ELR (cell line): ENCODE data around the gene GAREM2.

Source experiments
- DNase-seq: peaks from one replicate; pipeline ENCODE4 v3.0.0-alpha.2; 2015; ENCODE audit warnings: low read depth

The GAREM2 gene

DNA sequence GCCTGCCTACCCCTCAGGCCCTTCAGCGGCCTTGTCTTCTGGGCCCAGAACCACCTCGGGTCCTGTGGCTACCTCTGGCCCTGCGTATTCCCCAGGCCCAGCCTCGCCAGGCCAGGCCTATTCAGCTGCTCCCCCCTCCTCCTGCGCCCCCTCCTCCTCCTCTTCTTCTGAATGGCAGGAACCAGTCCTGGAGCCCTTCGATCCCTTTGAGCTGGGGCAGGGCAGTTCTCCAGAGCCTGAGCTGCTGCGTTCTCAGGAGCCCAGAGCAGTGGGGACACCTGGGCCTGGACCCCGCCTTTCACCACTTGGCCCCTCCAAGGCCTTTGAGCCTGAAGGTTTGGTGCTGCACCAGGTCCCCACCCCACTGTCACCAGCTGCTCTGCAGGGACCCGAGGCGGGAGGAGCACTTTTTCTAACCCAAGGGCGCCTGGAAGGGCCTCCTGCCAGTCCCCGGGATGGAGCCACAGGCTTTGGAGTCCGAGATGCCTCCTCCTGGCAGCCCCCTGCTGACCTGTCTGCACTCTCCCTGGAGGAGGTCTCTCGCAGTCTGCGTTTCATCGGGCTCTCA, 14.7 kb downstream of the GAREM2 start:
- DNase-seq, result no peak

DNA sequence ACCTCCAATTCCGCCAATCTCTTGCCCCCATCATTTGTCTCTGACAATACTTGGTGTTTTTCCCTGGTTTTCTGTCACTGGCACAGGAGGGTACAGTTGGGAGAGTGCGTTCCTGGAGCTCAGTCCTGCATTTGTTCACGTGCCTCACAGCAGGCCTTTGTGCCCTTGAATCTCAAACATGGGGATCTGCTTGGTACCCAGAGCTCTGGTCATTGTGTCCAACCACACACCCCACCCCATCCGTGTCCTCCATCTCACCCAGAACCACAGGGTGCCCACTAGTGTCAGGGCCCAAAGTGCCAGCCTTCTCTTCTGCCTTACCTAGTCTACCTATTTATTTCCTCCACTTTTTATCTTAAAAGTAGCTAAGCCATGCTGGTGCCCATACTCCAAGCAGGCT, 16.2 kb downstream of the GAREM2 start:
- no peak for DNase-seq

DNA sequence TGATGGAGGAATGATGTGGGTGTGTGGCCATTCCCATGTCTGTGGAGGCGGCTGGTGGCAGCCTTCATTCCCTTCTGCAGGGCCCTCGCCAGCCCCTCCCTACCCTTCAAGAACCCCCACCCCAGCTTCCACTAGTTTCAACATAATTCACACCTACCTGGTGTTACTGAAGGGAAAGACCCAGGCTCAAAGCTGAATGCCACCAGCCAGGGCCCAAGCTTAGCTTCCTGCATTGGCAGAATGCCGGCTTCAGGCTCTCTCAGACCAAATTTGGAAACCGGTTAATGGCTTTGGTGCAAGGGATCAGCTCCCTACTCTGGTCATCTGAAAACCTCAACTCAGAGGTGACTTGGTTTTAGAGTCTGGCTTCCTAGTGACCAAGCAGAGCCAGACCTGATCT, 16.9 kb downstream of the GAREM2 start:
- no peak for DNase-seq

DNA sequence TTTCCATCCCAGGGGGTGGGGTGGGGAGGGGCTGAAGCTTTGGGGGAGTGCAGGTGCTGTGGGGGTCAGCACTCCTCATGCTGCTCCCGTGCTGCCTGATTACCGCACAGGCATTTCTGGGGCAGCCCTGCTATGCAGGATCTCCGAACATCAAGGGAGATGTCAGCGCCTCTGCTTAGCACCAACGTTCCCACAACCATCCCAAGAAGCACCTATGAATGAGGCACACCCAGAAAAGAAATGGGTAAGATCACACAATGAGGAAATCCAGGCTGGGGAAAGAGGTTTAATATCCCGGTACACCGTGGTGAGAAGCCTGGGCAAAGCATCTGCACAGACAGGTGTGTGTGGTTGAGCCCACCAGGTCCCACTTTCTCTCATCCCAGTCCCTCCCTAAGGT, 17.5 kb downstream of the GAREM2 start:
- no peak for DNase-seq

DNA sequence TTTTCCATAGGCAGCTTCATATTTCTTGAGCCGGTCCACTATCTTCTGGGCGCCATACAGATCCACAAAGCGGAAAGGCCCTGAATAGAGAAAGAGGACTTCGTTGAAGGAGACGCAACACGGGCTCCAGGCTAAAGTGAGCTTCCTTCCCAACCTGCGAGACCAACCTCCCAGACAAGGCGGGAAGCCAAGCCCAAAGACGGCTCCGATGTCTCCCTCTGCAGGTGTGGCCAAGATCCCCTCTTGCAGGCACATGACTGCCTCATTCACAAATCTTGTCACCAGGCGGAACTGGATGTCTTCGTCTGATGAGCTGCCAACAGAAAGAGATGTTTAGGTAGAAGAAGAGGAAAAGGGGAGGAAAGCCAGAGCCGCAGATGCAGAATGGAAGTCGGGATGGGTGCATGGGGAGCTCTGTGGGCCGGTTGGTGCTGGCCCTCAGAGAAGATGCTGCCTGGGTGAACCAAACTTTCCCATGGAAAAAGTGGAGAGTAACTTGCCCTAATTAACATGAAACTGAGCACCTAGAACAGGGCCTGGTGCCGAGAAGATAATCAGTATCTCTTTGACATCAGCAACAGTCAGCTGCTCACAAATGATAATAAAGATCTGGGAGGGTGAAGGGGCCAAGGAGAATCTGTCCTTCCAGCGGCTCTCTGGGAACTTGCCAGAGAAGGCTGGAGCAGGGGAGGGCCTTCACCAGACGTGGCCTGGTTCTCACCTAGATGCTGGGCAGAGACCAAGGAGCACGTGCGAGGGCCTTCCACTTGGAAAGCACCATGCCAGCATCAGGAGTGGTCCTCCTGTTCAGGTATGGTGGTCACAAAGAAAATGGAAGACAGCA, 18.6 kb downstream of the GAREM2 start:
- DNase-seq, result no peak

DNA sequence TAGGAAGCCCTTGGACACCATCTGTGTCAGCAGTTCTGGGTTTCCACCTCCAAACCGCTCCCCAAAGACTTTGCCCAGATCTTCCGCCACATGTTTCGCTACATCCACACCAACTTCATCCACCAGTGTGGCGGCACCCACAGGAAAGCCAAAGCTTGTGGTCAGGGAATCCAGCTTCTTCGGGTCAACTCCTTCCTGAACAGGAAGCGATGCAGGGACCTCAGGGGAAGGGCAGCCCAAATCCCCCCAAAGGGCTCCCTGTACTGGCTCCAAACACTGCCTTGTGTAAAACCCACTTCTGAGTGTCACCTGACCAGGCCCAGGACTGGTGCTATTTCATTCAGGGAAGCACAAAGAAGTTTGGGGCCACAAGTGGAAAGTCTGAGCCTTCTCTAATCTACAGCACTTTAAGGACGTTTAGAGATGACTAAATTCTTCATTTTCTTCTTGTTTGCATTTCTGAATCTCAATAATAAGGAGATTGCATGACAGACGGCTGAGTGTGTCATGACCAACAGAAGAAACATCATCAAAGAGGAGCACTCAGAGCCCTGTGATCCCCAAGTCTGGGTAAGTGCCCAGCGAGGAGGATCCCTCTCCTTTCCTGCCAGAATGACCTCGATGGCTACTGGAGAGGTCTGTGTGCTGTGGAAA, 20.8 kb downstream of the GAREM2 start:
- no peak for DNase-seq

DNA sequence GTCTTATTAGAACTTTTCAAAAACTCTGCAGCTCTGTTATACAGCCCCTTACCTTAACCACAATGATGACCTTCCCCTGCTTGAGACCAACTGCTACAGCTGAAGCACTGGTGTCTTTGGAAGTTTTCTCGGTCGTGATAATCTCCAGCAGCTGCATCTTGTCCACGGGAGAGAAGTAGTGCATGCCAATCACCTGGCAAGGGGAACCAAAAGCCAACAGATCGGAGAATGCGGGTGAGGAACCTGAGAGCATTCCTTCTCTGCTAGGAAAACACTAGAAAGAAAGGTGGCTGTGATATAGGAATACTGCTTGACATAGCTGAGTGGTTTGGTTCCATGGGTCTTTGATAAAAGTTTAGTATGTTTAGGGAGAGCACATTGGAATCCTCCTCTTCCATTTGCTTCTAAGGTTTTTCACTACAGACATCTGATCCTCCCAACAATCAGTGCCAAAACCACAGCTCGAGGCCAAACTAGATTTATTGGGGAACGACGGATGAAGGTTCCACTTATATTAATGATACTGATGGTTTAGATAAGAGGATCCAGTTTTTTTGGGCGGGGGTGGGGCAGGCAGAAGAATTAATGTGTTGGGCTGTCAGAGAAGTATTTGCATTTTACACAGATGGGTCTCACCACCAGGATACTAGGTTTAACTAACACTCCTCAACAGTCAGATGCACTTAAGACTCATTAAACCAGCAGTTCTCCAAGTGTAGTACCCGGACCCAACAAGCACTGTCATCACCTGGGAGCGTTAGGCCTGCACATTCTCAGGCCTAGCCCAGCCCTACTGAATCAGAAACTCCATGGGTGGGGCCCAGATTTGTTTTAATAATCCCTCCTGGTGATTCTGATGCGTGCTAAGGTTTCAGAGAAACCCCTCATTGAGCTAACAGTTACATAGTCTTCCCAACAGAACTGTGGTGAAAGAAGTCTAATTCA, 22.4 kb downstream of the GAREM2 start:
- no peak for DNase-seq

DNA sequence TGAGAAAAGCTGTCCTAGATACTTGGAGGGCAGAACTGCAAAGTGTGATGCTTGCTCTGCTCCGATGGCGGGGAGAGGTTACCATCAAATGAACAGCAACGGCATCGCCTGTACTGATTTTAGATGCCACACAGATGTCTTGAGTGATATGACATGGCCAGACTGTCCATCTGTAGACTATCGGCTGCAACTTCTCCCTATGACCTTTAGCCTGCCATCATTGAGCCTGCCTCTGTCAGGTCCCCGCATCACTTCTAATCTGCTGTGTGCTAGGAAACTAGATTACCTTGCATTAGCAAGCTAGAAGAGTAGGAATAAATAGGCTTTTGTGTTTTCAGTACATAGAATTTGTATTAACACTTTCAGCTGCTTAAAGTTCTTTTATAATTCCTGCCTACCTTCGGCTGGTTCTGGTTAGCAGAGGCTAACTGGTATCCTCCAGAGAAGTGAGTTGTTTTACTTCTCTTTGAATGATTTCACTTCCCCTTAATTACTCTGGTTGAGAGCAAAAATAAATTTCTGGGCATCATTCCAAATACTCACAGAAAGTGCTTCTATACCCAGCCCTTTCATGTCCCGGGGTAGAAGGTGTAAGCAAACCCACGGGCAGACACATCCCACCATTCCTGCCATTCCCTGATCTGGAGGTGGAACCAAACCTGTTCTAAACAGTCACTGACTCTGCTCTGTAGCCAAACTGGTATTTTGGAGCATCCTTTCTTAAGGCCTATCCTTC, 24.0 kb downstream of the GAREM2 start:
- no peak for DNase-seq

DNA sequence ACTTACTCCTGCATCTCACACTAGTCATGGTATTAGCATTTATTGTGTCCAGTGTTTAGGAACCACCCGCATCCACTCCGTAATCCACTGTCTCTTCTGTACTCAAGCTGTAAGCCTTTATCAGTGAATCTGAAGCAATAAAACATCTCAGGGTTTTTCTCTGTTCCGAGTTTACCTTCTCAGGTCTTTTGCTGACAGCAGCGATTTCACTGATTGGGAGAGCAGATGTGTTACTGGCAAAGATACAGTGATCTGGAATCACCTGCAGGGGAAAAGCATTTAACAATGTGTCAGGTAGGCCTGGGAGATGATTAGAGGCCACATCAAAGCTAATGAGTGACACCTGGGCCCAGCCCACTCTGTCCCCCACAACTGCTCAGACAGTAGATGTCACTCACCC, 24.6 kb downstream of the GAREM2 start:
- no peak for DNase-seq

DNA sequence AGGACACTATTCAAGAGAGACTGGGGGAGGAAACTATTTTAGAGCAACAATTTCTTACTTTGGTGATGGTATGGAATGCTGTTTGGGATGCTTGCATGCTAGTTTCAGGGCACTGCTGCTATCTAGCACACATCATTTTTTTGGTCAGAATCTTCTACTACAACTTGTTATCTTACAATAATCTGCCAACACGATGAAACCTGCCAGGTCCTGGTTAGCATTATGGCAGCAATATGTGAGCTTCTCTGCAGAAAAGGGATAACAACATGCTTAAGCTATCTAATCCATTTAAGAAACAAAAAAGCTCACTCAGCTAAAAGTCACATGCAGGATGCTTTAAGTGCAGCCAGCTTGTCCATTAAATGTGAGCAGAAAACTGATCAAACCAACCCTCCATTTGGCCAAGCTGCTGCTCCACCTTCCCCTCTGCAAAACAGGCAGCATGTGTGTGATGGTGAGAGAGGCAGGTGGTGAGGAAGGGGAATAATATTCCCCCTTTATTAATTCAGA, 30.1 kb downstream of the GAREM2 start:
- DNase-seq, result no peak

DNA sequence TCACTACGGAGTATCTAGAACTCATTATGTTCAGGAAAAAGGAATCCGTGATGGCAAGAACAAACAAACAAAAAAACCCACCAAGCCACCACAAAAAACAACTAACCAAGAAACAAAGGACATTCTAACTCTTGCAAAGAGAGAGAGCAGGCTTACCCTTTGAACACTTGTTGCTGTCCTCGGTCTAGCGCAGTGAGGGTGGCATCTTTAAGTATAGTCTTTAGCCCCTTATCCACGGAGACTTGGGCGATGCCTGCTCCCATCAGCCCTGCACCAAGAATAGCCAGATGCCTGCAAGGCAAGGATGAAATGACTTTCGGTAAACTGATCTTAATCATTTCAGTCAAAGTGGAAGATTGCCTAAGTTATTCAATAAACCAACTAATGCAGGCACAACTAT, 31.0 kb downstream of the GAREM2 start:
- DNase-seq, result no peak

DNA sequence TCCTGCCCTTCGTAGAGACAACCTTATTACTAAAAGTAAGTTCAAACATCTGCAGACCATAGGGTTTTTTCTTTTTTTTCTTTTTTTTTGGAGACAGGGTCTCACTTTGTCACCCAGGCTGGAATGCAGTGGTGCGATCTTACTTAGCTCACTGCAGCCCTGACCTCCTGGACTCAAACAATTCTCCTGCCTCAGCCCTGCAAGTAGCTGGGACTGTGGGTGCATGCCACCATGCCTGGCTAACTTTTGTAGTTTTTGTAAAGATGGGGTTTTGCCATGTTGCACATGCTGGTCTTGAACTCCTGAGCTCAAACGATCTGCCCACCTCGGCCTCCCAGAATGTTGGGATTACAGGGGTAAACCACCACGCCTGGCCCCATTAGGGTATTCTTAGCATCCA, 39.1 kb downstream of the GAREM2 start:
- no peak for DNase-seq

DNA sequence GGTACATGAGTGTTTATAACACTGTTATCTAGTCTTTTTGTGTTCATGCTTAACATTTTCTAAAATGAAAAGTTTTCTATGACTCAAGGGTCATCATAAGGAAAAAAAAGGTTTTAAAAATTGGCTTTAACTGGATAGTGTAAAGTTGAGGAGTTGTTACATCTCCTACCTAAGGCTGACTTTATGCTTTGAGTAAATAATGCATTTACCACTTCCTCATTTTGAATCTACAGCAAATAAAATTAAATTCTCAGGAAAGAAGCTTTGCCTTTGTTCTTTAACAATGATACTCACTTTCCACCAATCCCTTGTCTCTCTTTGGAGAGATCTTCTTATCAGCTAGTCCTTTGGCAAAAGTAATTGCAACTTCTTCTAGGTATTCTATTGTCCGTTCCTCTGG, 41.9 kb downstream of the GAREM2 start:
- no peak for DNase-seq

DNA sequence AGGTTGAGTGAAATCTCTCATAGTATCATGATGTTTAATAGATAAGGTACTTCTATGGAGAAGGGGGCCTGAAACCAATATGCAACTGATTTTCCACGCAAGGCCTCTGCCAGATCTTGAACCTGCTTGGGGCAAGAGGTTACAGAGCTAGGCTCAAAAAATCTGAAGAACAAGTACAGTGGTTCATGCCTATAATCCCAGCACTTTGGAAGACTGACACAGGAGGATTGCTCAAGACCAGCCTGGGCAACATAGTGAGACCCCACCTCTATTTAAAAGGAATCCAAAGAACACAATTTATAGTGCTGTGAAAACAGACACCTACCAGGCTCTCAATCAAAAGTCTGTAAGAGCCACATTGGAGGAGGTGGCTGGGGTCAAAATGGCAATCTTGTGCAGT, 42.9 kb downstream of the GAREM2 start:
- no peak for DNase-seq

DNA sequence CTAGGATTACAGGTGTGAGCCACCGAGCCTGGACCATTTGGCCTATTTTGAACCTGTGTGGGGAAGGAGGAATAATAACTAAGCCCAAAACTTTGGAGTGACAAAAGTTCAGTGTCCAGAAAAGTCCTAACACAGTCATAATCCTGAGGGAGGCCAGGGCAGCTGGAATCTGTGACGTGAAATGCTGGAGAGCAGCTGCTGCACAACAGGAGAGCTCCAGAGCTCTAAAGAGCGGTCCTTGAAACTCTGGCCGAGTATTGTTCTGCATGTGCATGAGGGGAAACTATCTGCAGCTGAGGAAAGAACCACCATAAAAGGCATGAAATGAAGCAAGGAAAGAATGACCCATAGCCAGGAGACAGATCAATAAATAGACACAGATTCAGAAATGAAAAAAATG, 43.7 kb downstream of the GAREM2 start:
- DNase-seq, result no peak

DNA sequence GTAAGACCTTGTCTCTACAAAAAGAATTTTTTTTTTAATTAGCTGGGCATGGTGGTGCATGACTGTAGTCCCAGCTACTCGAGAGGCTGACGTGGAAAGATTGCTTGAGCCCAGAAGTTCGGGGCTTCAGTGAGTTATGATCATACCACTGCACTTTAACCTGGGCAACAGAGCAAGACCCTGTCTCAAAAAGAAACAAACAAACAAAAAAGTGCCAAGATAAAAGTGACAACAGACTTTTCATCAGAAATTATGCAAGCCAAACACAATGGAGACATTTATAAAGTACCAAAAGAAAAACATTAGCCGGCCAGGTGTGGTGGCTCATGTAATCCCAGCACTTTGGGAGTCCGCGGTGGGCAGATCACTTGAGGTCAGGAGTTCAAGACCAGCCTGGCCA, 44.8 kb downstream of the GAREM2 start:
- no peak for DNase-seq

DNA sequence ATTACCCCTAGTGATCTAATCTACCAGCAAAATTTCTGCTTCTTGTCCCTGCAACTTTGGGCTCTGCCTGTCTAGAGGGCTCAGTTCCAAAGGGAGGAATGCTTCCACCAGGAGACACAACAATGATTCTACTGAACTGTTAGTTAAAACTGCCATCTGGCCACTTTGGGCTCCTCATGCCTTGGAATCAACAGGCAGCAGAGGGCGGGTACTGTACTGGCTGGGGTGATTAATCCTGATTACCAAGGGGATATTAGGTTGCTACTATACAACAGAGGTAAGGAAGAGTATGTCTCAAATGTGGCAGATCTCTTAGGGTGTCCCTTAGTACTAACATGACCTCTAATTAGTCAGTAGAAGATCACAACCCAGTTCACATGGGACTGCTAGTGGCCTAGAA, 50.1 kb downstream of the GAREM2 start:
- DNase-seq, result no peak

DNA sequence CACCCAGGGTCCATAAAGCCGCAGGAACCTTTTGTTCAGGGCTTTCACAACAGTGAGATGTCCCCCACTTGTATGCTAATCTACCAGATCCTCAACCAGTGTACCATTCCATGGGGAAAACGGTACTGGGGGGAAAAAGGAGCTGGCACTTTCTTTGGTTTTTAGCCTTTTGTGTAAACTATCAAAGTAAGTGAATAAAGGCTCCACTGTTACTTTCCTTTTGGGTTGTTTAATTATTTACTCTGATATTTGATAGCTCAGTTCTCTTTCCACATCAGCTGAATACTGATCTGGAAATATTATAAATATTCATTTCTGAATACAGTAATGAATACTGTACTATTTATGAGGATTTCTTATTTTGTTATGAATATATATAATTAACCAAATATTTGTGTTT, 51.2 kb downstream of the GAREM2 start:
- DNase-seq, result no peak

DNA sequence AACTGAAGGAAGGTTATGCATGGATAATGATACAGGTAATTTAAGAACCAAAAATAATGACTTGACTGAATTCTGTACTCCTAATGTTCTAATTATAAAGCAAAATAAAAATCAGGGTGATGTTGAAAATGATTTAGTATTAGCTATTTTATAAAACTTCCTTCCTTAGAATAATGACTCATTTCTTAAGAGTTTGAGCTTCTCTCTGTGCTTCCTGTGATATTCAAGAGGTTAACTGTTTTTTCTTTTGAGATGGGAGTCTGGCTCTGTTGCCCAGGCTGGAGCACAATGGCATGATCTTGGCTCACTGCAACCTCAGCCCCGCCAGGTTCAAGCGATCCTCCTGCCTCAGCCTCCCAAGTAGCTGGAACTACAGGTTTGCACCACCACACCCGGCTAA, 56.7 kb downstream of the GAREM2 start:
- DNase-seq, result no peak

DNA sequence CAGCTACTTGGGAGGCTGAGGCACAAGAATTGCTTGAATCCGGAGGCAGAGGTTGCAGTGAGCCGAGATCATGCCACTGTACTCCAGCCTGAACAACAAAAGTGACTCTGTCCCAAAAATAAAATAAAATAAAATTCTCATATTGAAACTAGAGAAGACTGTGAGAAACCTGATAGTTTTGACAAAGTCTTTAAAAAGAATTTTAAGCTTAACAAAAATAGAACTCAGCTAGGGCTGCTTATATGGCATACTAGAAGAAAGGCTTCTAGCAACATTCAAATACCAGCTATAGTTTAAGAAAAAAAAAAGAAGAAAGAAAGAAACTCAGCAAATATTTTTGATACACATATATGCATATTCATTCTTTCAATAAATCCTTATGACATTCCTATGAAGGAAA, 57.9 kb downstream of the GAREM2 start:
- DNase-seq, result no peak

DNA sequence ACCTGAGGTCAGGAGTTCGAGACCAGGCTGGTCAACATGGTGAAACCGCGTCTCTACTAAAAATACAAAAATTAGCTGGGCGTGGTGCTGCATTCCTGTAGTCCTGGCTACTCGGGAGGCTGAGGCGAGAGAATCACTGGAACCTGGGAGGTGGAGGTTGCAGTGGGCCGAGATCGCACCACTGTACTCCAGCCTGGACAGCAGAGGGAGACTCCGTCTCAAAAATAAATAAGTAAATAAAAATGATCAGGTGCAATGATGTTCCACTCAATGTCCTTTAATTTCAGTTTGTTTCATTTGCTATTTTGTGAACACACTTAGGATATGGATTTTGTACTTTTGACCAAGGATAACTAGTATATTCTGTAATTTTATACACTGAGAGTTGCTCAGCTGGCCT, 62.2 kb downstream of the GAREM2 start:
- DNase-seq, result no peak

DNA sequence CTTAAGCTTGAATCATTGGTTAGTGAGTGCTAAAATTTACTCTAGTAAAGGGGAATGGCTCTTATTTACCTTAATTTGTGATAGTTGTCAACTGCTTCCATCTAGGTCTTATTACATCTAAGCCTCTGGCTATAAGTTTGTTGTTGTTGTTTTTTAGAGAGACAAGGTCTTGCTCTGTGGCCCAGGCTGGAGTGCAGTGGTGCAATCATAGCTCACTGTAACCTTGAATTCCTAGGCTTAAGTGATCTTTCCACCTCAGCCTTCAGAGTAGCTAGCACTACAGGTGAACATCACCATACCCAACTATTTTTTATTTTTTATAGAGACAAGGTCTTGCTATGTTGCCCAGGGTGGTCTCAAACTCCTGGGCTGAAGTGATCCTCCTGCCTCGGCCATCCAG, 65.0 kb downstream of the GAREM2 start:
- no peak for DNase-seq
